Measurements from ENCODE around the gene CORO1C. TPM values are rescaled to one million over a fixed set of nuclear protein-coding genes. Genes with fewer than 3 reads are reported as not detected.

Gene CORO1C
- total and polyA plus RNA-seq, 9 of the 15 experiments (the other 6 are each of a cell fraction or from before 2014, with no cell fraction given), result 55.2 to 280 (median 150) TPM

DNA sequence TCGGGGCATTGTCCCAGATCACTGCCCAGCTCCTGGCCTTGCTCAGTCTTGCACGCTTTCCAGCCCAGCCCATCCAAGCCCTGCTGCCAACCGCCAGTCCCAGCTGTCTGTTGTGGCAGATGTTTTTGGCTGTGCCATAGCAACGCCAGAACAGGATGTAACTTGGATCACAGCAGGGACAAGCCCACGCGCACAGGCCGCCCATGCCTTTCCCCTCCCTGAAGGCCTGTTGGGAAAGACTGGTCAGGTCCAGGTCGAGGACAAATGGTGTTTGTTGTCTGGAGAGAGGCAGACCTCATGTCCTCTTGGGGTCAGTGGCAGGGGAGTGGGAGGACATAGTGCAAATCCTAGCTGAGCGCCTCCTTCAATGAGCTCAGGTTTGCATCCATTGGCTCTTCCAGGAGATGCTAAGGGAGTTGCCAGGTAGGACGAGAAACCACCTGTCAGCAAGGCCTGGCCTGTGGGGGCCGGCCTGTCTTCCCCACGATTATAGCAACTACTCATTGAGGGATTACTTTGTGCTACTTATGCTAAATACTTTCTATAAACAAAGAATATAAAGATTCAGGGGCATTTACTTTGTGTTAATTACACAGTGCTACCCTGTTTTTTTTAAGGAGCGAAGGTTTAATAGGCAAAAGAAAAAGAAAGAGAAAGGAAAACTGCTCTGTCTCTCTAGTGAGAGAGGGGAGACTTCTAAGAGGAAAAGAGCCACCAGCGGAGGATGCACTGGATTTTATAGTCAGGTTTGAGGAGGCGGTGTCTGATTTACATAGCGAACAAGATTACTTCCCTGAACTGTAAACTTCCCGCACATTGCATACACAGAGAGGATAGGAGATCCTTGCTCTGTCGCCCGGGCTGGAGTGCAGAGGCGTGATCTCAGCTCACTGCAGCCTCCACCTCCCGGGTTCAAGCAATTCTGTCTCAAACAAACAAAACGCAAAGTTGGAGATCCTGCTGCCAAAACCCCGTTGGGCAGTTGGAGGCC, 42.8 kb upstream of the CORO1C start (continued):
- TF ChIP-seq, protein P1, sequence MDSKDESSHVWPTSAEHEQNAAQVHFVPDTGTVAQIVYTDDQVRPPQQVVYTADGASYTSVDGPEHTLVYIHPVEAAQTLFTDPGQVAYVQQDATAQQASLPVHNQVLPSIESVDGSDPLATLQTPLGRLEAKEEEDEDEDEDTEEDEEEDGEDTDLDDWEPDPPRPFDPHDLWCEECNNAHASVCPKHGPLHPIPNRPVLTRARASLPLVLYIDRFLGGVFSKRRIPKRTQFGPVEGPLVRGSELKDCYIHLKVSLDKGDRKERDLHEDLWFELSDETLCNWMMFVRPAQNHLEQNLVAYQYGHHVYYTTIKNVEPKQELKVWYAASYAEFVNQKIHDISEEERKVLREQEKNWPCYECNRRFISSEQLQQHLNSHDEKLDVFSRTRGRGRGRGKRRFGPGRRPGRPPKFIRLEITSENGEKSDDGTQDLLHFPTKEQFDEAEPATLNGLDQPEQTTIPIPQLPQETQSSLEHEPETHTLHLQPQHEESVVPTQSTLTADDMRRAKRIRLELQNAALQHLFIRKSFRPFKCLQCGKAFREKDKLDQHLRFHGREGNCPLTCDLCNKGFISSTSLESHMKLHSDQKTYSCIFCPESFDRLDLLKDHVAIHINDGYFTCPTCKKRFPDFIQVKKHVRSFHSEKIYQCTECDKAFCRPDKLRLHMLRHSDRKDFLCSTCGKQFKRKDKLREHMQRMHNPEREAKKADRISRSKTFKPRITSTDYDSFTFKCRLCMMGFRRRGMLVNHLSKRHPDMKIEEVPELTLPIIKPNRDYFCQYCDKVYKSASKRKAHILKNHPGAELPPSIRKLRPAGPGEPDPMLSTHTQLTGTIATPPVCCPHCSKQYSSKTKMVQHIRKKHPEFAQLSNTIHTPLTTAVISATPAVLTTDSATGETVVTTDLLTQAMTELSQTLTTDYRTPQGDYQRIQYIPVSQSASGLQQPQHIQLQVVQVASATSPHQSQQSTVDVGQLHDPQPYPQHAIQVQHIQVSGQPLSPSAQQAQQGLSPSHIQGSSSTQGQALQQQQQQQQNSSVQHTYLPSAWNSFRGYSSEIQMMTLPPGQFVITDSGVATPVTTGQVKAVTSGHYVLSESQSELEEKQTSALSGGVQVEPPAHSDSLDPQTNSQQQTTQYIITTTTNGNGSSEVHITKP (IDR thresholded peaks at IDR 0.05; ENCODE audit: partially characterized antibody), result no peak
- TF ChIP-seq ZFX (CRISPR knock-in tag; IDR thresholded peaks at IDR 0.05) (0 out of 2 replicates have a peak, but pooled peaks have one; percentile 16), TRIM28 (IDR thresholded peaks at IDR 0.05) (no peak)
- TF ChIP-seq, protein P2, sequence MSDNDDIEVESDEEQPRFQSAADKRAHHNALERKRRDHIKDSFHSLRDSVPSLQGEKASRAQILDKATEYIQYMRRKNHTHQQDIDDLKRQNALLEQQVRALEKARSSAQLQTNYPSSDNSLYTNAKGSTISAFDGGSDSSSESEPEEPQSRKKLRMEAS (CRISPR knock-in tag; IDR thresholded peaks at IDR 0.05), result 0 out of 2 replicates have a peak, but pooled peaks have one; percentile 5
